MV-4-11 (cell line): ENCODE data around the gene MKLN1.
A peak's percentile ranks its signal among the peaks of the same experiment; 100 is the strongest.

Experiments used
- DNase-seq: peaks from one replicate; lab custom pipeline; 2025; lab: John Stamatoyannopoulos, UW

MKLN1 gene

DNA sequence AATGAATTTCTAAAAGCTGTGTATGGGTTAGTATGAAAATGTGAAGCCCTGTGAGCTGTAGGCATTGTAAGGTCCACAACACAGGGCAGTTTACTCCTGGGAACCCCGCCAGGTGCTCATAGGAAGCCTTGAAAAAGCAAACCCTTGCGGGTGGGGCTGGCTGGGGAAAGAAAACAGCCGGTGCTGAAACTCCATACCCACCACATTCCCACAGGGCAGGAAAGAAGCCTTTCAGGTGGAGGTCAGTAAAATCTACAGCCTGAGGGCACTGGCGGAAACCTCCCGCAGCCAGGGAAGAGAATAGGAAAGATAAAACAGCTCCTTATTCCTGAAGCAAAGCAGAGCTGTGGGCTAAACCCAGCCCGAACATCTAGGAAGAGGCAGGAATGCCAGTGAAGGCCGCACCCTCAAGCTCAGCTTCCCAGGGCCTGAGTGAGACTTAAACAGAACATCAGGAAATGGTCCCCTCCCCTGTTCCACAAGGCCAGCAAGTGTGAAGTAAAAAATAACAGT, 194.0 kb downstream of the MKLN1 start:
- no peak for DNase-seq

DNA sequence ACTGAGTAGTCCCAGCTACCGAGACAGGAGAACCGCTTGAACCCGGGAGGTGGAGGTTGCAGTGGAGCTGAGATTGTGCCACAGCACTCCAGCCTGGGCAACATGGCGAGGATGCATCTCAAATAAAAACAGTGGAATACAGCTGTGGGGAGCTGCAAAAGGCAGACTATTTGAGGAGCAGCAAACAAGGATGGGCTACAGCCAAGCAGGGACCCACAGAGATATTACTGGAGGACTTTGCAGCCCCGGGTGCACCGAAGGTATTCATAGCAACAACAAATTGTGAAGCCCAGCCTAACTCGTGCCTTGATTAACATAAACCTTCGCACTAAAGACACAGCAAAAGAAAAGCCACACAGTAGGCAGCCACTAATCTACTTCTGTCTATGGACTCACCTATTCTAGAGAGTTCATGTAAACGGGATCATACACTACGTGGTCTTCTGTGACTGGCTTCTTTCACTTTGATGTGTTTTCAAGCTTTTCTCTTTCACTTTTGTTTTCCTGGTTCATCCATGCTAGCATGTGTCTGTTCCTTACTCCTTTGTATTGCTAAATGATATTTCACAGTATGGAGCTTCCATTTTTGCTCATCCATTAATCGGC, 194.8 kb downstream of the MKLN1 start:
- DNase-seq, result no peak

DNA sequence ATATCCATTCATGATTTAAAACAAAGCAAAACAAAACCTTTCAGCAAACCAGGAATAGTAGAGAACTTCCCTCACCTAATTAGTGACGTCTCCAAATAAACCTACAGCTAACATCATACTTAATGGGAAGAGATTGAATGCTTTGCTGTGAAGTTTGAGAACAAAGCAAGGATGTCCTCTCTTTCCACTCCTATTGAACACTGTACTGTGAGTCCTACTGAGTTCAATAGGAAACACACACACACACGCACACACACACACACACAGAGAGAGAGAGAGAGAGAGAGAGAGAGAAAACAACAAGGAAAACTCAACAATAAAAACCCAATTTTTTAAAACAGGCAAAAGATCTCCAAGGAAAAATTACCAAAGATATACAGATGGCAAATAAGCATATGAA, 196.4 kb downstream of the MKLN1 start:
- DNase-seq, result no peak

DNA sequence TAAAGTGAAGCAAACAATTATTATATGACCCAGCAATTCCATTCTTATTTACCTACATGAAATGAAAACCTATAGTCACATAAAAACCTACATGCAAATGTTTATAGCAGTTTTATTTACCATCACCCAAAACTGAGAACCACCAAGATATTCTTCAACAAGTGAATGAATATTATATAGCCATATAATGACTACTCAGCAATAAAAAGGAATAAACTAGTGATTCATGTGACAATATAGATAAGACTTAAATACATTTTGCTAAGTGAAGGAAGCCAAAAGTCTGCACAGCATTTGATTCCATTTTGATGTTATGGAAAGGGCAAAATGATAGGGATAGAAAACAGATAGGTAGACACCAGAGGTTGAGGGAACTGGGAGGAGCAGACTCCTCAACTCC, 197.0 kb downstream of the MKLN1 start:
- no peak for DNase-seq

DNA sequence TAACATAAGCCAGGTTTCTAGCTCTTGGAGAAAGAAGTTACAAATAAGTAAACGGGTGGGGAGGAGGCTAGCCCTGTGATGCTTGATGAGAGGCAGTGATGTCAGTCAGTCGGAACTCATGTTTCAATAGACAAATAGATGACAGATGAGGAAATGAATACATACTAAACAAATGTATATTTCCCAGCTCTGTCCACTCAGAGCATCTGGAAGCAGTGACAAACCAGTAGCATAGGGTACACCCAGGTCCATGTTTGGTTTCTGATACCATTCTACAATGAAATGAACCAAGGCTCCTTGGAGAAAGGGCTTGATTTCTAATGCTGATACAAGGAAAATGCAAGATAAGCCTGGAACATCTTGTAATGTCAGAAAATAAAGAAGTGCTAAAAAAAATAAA, 198.1 kb downstream of the MKLN1 start:
- no peak for DNase-seq

DNA sequence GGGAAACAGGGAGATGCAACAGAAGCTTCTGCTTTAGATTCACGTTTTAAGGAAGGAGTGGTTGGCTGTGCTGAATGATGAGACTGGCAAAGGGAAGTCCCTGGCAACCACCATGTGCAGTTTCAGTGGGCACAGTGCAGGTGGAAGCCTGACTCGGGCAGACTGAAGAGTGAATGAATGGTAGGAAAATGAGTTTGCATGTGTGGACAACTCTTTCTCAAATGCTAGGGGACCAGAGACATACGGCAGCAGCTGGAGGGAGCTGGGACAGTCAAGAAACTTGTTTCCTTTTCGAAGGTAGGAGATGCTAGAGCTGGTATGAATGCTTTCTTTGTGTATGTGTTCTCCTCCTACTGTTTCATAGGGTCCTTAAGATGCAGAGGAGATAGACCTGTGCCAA, 199.8 kb downstream of the MKLN1 start:
- peak; percentile 32 for DNase-seq

DNA sequence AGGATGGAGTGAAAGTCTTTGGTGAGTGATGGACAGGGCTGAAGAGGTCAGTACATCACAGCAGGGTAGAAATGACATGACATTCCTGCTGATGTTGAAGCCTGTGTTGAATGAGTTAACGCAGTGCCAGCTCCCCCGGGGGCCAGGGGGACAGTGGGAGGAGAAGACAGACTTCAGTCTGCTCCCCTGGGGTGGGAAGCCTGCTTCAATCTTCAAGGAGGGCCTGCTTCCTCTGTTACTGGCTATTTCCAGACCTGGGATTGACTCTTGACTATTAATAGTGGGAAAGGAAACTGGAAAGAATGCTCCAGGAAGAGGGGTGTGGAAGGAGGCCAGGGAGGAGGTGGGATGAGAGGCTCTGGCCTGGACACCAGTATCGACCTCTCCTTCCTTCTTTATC, 201.5 kb downstream of the MKLN1 start:
- no peak for DNase-seq

DNA sequence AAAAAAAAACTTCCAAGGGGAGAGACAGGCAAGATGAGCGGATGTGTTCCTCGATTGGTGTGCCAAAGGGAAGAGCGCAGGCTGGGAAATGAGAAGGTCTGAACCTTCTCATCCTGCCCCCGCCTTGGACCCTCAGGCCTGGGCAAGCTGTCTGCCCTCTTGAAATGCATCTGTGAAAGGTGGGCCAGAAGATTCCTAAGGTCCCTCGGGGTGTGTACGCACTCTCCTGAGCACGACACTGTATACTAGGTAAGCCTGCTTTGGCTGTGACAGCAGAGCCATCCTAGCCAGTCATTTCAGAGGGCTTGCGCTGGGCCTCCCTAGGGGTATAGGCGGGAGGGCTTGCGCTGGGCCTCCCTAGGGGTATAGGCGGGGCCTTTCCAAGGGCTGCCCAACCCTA, 201.9 kb downstream of the MKLN1 start:
- DNase-seq, result no peak

DNA sequence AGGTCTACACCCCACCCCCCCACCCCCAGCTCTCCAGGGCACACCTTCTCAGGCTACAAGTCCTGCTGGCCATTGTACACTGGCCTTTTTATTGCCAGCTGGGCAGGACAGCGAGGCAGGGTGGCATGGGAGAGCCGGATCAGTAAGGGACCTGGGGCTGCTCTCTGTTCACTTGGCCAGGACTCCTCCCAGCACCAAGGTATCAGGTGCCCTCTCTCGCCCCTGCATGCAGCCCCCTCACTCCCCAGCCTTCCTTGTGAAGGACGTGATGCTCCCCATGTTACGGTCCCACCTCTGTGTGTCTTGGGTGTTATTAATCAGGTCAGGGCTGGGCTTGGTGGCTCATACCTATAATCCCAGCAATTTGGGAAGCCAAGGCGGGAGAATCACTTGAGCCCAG, 202.5 kb downstream of the MKLN1 start:
- DNase-seq, result no peak

DNA sequence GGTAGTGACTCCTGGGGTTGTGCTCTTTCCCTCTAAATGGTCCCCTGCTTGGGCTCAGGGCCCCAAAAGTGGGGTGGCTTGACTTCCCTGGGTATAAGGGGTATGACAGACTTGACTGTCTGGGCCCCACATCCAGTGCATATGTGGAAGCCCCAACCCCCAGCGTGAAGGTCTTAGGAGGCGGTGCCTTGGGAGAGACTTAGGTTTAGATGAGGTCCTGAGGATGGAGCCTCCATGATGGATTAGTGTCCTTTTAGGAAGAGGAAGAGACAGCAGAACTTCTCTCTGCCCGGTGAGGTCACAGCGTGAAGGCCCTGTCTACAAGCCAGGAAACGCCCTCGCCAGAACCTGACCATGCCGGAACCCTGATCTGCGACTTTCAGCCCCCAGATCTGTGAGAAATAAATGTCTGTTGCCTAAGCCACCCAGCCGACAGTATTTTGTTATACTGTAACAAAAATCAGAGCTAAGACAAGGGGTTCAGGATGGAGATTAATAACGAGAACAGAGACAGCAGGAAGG, 205.0 kb downstream of the MKLN1 start:
- no peak for DNase-seq

DNA sequence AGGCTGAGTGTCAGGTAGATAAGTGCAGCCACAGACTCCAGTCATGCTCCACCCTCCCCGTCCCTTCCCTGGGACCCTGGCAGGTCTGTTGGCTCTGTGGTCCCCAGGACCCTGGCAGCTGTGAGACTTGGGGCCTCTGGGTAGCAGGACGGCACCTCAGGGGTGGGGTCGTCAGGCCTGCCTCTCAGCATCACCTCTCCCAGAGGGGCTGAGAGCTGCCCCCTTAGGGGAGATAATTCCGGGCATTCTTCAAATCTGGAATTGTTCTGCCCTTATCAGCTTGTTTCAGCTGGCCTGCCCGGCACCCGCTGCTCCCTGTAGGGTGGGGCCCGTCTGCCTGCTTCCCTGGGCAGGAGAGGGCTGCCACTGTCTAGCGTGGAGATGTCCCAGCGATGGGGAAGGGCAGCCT, 205.5 kb downstream of the MKLN1 start:
- no peak for DNase-seq

DNA sequence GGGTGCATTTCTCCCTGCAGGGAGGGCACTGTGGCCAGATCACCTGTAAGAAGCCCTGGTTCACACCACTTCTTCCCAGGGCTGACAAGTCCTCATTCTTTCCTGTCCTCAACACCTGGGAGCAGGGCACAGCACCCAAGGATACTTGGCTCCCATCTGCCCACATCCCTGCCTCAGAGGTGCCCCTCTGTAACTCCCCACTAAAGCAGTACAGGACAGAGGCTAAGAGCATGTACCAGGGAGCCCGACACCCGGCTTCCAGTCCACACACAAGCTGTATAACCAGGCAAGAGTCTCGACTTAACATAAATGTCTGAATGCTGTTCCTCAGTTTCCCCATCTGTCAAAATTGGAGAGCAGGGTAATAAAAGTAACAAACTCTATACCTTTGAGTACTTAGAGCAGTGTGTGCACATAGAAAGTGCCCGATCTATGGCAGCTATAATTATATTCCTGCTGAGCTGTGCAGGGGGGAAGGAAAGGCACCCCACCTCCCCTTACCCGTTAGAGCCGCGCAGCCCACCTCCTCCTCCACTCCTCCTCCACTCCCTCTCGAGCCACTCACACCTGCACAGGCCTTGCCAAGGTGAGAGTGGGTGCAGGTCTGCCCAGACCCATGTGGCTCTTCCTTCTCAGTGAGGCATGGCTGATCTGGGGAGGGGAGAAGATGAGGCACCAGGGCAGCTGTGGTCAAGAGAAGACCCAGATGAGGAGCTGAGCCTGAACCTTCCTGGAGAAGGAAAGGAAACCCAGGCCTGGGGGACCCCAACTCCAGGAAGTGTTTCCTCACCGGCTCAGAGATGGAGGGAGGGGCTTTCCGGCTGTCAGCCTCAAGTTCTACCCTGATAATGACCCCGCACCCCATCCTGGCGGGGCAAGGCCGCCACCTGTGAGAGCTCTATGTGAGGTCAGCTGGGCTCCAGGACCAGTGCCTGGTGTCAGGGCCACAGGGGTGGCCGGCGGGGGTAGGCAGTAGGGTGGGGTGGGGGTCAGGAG, 206.2 kb downstream of the MKLN1 start:
- no peak for DNase-seq

DNA sequence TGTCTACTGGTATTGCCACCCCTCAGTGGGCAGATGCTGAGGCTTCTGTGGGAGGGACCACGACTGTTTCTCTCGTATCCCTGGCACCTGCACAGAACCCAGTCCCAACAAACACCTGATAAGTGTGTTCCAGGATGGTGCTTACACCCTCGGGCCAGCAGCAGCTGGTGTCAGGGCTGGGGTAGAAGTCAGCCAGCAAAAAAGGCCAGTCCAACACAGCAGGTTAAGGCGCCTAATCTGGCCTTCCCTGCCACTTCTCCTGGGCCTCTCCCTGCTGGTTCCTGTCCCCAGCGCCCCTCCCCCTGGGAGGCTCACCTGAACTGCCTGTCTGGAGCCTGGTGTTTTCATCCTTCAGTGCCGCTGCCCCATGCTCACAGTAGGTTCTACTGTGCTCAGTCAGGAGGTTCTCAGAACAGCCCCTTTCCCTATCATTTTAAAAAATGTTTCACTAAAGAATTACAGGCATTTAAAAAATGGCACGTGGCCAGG, 208.7 kb downstream of the MKLN1 start:
- DNase-seq, result no peak

DNA sequence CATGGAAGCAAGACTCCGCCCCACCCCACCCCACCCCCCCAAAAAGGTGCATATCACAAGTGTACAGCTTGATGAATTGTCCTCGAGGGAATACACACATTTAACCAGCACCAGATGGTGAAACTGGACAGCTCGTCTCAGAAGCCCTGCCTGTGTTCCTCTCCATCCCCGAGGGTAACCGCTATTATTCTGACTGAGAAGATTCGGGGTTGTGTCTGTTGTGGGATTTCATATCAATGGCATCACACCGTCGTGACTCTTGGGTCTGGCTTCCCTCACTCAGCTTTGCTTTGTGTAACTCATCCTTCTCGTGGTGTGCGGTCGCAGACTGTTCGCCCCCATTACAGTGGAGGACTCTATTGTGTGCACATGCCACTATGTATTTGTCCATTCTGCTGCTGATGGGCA, 209.9 kb downstream of the MKLN1 start:
- DNase-seq, result no peak

DNA sequence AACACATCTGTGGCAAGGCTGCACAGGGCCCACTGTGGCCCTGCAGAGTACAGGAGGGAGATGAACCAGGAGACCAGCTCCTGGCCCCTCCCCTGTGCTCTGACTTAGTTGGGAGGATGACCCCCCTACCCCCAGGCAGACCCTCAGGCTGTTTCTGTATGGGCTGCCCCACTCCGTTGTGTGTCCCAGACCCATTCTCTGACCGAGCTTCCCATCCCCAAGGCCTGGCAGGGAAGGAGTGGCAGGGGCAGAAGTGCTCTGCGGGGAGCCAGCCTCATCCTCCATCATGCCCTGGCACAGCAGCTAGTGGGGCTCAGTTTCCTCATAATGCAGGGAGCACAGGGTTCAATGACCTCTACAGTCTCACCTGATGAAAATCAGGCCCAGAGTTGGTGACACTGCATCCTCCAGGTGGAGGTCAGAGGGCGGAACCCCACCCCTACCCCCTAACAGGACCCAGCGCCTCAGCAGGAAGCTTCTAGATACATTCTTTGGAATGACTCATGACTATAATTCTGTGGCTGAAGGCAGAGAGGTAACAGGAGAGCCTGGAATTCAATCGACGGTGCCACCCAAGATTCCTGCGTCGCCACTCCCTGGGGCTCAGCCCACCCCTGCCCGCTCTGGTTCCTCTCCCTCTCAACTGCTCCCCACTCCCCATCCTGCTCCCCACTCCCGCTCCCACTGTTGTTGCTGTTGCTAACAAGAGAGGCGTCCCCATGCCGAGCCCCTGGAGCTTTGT, 210.6 kb downstream of the MKLN1 start:
- DNase-seq, result no peak

DNA sequence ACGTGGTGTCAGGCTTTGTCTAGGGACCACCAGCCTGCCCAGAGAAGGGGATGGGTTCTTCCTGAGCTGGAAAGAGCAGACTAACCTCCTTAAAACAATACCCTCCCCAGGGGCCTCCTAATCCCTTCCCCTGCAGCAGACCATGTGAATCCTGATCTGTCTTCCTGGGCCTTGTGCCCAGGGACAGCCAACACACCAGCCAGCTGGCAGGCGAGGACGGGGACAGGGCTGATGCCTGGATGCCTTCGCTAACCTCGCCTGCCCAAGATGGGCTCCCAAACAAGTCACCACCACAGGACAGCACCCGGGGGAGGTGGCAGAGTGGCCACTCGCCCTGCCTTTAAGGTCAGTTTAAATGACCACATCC, 211.1 kb downstream of the MKLN1 start:
- DNase-seq, result no peak

DNA sequence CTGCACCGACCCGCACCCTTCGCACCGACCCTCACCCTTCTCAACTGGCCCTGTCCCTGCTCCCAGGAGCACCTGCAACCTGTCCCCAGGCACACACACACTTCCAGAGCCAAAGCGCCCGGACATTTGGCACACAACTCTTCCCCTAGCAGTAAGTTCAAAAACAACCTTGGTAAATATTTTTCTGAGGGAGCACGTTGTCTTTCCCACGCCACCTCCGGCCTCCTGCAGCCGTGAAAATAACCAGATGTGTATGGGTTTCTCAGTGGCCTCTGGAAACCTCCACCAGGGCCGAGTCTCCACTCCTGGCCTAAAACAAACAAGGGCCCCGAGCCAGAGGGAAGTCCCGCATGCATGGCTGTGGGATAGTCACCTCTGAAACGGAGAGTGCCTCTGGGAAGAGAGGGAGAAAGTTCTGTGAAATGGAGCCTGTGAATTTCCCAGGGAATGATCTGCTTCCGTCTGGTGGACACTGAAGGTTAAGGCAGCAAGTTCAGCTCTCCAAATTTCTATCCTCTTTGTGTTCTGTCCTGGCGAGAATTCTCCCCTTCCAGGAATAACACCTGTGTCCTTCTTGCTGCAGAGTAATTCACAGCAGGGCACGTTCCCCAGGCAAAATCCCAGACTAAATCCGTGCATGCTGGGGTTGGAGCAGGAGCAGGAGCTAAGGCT, 213.0 kb downstream of the MKLN1 start:
- no peak for DNase-seq

DNA sequence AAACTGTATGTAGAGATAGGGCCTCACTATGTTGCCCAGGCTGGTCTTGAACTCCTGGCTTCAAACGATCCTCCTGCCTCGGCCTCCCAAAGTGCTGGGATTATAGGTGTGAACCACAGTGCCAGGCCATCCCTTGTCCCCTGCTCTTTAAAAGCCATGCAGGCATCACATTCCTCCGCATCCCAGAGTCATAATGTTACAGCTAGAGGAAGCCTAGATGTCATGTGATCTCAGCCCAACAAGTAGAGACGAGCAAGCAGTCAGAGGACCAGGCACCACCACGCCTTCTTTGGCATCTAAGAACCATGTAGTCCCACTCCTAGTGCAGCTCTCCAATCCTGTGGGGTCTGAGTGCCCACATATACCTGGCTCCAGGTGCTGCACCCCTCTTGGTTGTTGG, 215.6 kb downstream of the MKLN1 start:
- no peak for DNase-seq

DNA sequence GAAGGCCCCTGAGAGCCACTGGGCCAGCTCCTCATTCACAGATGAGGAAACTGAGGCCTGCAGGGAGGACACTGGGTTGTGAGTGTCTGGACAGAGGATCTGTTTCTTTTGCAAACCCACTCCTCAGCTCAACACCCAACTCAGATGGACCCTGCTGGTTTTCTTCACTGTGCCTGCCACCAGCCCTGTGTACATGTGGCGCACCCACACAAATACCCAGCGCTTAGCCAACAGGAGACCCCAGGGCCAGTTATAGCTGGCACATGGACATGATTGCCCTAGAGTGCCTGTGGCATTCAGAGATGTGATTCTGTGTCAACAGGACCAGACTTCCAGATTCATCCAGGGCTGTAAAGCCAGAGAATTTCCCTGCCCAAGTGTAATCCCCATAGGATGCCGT, 216.3 kb downstream of the MKLN1 start:
- DNase-seq, result no peak

DNA sequence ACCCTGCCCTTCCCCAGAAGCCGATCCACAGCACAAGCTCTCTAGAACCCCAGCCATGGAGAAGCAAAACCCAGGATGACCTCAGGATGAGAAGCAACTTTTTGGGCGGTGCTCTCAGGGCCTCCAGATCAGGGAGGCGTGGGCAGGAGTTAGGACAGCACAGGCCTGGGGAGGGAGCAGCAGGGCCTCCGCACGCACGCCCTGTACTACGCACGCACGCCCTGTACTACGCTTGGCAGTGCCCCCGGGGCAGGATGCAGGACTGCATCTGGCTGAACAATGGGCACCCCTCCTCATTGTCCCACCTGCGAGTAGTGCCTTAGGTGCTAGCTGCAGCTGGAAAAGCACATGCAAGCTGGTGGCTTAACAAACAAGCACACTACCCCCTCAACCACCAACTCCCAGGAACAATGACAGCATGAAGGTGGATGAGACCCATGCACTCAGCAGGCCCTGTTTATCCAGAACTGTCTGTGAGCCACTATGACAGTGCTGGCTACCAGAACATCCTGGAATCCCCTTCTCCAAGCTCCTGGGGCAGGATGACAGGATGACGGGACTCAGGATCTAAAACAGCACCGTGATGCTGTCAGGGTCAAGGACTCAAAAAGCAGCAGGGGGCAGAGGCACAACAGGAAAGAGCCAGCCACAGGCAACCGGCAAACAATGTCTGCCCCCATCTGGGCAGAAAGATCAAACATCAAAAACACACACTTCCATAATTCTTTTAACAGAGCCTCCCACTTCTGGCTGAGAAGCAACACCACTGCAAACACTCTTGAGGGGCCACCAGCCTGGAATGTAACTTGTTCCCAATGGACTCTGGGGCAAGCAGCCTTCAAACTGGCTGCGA, 217.0 kb downstream of the MKLN1 start:
- peak; percentile 36 for DNase-seq

DNA sequence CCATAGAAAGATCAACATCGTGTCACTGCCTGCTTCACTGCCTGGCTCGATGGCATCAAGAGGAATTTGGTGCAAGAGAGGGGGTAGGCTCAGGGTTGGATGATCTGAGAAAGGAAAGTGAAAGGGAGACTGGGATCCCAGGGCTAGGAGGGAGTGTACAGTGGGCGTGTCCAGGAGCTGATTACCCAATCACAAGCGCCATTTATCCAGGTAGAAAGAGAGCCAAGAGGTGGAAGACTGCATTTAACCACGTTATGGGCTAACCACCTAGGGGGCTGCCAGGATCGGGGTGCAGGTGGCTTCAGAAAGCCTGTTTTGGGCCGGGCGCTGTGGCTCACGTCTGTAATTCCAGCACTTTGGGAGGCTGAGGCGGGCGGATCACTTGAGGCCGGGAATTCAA, 218.4 kb downstream of the MKLN1 start:
- no peak for DNase-seq
